ENCODE results near the gene C22orf31.
"Not testable (repeated sequence)": the region's sequence is repeated elsewhere in the genome, so short reads cannot be mapped to it uniquely, and the experiment has no call there.

The C22orf31 gene

DNA sequence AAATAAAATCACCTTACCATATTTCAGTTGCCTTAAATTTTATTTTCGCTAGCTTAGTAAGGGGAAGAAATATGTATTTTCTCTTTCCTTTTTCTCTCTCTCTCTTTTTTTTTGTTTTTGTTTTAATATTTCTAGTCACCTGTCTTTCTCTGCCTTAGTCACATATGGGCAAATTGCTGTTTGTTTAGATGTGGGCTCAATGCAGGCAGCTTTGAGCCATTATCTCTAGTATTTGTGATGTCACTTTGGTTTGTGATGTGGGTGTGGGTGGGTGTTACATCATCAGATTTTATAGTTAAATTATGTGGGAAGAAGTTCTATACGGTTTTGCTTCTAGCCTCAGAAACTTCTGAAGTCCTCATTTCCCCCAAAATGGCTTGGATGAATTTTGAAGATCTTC lies at the start of gene C22orf31:
C22orf31 (minus strand) TSS at position 59 of the 400 bp plus-strand sequence; CDS start at position 20, 39 bp downstream.
- DNase-seq, result no peak

GRCh38 chr22:29110946-29111345 lies 49.3 kb upstream of the C22orf31 start:
- DNase-seq, result no peak

DNA sequence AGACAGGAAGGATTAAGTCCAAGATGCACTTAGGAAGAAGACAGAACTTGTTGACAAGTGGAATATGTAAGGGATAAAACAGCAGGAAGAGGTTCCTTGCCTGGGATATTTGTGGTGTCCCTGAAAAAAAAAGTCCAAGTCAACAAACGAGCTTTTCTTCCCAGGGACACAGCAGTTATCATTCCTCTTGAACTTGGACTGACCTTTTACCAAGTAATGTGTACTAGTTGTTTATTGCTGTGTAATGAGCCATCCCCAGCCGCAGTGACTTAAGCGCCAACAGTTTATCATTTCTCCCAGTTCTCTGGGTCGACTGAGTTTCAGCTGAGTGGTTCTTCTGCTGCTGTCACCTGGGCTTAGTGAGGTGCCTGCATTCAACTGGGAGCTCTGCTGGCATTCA lies 48.2 kb upstream of the C22orf31 start:
- no peak for DNase-seq

DNA sequence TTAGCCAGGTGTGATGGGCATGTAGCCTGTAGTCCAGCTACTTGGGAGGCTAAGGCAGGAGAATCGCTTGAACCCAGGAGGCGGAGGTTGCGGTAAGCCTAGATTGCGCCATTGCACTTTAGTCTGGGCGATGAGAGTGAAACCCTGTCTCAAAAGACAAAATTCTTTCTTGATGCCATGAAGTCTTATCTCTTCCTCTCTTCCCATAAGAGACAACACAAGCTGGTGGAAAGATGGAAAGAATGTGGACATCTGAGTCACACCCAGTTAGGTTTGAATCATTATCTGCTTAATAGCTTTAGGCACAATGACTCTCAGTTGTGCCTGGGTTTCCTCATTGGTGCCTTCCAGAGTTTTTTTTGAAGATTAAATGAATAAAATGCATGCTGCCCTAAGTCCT lies 46.5 kb upstream of the C22orf31 start:
- DNase-seq, result no peak

GRCh38 chr22:29106839-29107238 lies 45.2 kb upstream of the C22orf31 start:
- no peak for DNase-seq

DNA sequence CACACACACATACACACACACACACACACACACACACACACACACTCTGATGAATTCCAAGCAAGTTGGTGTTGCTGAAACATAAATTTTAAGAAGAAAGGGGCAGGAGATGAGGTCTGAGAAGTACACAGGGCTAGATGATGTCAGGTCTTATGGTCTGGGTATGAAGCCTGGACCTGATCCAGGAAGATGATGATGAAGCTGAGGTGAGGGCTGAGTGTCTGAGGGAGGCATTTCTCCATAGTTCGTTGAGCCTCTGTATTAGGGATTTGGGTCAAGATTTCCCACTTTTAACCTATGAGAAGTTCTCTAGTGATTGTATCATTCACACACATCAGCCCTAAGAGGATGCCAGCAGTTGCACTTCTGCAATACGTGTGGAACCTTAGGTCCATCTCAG lies 43.8 kb upstream of the C22orf31 start:
- no peak for DNase-seq

DNA sequence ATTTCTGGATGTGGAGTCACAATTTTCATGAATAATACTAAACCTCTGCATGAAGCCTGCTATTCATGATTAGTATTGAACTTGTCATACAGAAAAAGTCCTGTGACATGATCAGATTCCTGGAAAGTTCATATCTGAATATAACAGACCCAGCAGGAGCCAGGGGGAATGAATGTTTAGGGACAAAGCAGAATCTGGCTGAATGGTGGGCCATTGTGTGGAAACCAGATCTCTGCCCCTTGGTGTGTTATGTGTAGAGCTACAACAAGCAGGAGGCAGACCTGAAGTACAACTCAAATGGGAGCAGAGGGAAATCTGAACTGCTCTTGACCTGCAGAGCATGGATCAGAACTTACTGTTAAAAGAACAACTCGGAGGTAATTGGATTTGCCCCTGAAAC lies 41.5 kb upstream of the C22orf31 start:
- DNase-seq, result no peak

GRCh38 chr22:29102300-29102699 lies 40.7 kb upstream of the C22orf31 start:
- no peak for DNase-seq

GRCh38 chr22:29098296-29098695 lies 36.7 kb upstream of the C22orf31 start:
- no peak for DNase-seq

DNA sequence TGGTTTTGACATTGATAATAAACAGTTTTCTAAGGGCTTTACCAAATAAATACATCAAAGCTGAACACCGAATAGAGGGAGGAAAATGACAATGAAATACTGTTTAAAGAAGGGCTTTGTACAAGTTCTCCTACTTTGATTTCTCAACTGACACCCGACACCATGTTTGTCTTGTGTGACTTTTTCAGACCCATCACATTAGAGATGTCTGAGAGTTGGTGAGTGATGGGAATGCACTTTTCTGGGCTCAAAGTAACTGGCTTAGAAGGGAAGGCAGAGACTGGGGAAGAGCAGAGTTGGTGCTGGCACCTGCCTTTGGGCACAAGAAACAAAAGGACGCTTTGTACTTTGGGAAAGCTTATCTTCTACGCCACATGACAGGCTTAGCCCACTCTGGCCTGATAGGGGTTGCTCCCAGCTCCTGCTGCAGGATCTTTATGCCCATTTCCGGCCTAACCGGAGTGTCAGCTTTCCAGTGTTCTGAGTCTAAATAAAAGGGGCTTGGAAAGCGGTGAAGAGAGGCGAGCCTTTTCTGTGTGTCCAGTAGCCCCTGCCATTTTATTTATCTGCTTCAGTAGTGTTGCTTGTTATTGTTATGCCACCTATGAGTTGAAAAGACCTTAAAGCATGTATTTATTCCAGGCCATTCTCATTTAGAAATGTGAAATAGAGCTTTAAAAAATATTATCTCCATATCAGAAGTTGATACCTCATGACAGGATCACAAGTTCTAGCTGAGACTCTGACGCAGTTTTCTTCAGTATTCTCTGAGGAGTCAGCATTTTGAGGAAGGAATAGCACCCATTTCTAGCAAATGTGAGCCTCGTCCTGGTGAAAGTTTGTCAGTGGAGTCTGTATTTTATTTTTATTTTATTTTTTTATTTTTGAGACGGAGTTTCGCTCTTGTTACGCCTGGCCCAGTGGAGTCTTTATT lies 35.4 kb upstream of the C22orf31 start:
- DNase-seq, result peak; percentile 17 to 46

DNA sequence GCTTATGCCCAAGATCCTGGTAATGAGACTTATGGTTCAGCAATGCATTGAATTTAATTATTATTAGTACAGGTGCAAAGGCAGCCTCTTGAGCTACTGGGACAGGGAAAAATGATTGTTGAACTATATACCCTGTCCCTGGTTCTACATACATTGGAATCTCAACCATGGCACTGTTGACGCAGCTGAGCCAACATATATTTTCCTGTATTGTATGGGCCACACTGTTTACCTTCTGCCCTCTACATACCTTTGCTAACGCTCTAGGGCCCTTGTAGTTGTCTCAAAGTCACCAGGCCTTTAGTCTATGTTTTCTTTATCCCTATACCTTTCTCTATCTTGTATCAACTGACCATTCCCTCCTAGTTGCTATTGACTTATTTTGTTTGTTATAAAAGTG lies 33.8 kb upstream of the C22orf31 start:
- no peak for DNase-seq

DNA sequence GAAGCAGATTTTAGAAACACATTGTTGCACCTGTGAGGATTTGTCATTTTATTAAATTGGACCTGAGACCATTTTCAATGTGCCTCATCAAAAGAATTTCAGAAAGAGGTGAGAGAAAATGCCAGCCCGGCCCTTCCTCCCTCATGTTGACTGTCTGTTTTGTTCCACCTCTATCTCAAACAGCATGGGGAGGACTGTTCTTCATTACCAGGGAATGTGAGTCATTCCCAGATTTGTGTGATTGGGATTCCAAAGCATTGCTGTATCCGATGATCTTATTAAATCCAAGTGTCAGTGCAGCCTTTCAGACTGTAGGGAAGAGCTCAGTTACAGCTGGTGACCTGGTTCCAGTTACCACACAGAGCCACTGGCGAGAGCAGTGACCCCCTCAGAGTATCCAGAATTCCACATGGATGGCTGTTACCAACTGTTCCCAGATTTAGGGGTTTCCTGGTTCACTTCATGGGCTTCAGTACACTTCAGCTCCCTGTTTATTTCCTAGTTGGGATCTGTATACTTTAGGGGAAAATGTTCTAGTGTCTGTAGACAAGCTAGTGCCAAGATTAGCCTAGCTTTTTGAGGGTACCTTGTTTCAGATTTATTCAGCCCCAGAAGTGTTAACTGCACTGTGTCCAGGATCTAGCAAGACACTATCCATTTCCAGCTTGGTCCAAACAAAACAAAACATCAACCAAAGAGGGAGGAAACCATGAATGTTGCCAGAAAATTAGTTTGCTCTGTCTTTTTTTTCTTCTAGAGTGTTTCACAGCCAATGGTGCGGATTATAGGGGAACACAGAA lies 32.1 kb upstream of the C22orf31 start:
- DNase-seq, result no peak

DNA sequence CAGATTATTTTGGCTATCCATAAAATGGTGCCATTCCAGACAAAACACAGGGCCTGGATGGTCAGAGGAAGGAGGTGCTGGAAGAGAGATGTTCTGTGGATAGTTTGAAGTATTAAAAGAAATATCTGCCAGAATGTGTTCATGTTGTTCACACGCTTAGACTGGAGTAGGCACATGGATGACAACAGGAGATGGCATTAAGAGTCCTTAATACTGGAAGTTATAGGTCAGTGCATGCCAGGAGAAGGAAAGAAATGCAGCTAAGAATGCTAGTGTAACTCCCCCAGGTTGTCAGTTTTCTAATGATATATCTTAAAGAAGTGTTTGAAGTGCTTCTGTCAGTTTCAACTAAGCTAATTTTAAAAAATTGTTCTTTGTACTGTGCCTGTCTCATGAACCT lies 31.4 kb upstream of the C22orf31 start:
- no peak for DNase-seq

DNA sequence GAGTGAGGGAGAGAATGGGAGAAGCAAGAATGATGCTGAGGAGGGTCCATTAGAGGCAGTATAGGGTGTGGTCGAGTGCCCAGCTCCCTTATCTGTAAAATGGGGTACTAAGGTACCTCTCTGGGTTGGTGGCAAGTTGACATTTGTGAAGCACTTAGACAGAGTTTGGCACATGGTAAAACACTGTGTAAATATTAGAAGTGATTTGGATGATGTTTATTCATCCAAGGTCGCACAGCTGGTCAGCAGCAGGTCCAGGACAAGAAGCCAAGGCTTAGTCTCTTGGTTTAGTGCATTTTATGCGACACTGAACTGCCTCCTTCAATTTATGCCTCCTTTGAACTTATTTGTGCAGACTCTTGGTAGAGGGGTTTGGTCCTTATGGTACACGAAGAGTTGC lies 30.6 kb upstream of the C22orf31 start:
- no peak for DNase-seq

DNA sequence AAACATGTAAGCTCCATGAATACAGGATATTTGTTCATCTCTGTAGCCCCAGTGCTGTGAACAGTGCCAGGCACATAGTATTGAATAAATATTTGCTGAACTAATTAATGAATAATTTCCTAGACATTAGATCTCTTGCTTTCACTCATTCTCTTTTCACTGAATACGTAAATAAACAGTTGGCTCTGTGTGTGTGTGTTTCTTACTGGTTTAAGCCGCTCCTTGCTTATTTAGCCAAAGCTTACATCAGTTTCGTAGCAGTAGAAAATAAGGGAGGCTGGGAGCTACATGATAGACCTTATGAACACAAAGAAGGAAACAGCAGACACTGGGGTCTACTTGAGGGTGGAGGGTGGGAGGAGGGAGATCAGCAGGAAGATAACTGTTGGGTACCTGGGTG lies 28.4 kb upstream of the C22orf31 start:
- no peak for DNase-seq

GRCh38 chr22:29089507-29089906 lies 27.9 kb upstream of the C22orf31 start:
- DNase-seq, result no peak

GRCh38 chr22:29088809-29089208 lies 27.2 kb upstream of the C22orf31 start:
- no peak for DNase-seq

DNA sequence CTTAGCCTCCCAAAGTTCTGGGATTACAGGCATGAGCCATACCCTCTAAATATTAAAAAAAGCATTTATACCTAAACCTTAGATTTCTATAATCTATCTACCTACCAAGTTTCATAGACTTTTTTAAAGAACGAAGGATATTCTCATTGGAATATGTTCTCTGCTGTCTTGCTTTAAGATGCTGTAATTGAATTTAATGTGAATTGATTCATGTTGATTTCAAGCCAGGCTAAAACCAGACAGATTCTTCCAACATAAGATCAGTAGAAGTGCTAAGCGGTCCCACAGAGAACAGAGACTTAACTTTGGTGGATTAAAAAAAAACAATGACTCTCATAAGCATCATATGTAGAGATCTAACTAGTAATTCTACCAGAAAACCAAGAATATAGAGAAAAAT lies 25.4 kb upstream of the C22orf31 start:
- DNase-seq, result no peak

DNA sequence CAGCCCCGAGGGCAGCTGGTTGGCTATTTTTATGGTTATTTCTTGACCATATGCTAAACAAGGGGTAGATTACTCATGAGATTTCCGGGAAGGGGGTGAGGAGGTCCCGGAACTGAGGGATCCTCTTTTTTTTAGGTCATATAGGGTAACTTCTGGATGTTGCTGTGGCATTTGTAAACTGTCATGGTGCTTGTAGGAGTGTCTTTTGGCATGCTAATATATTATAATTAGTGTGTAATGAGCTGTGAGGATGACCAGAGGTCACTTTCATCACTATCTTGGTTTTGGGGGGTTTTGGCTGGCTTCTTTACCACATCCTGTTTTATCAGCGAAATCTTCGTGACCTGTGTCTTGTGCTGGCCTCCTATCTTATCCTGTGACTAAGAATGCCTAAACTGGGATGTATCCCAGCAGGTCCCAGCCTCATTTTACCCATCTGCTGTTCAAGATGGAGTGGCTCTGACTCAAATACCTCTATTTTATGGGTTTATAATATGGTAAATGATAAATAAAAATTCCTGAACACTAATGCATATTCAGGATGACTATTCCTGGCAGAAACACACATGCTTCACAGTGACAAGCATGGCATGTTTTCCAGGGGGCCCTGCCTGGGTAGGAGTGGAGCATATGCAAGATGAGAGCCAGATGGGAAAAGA lies 22.4 kb upstream of the C22orf31 start:
- DNase-seq, result no peak

DNA sequence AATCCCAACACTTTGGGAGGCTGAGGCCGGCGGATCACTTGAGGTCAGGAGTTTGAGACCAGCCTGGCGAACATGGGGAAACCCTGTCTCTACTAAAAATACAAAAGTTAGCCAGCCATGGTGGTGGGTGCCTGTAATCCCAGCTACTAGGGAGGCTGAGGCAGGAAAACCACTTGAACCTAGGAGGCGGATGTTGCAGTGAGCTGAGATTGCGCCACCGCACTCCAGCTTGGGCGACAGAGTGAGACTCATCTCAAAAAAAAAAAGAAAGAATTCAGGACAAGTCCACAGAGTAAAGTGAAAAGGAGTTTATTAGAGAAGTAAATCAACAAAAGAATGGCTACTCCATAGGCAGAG lies 21.9 kb upstream of the C22orf31 start:
- not testable (repeated sequence) for DNase-seq

GRCh38 chr22:29082826-29083545 lies 21.4 kb upstream of the C22orf31 start:
- DNase-seq, result no peak

GRCh38 chr22:29081517-29082236 lies 20.0 kb upstream of the C22orf31 start:
- DNase-seq, result no peak
